Right atrium auricular region (tissue), 2 donors: ENCODE results near the gene PGF. TPM values are rescaled to one million over a fixed set of nuclear protein-coding genes. Genes with fewer than 3 reads are reported as not detected.

Experiments
- DNase-seq: peaks from one replicate; pipeline ENCODE4 v3.0.0-alpha.2; 2019; ENCODE audit warnings: low spot score
- H3K27ac ChIP-seq, 2 donors: fragments of 200-600 bp; sonication (generic); 1 replicate in 1 of 2; 2 replicates in 1 of 2; pipeline ENCODE4 v1.5.1; 2016 to 2019
- H3K27me3 ChIP-seq, 2 donors: fragments of 200-600 bp; sonication (generic); one replicate each; pipeline versions ENCODE4 v1.5.1 to v1.6.0; 2017 to 2019
- H3K36me3 ChIP-seq: fragments of 200-600 bp; sonication (generic); one replicate; pipeline ENCODE4 v1.5.1; 2016
- H3K4me1 ChIP-seq, 2 donors: fragments of 200-600 bp; sonication (generic); one replicate each; pipeline versions ENCODE4 v1.5.1 to v1.6.0; 2017 to 2019
- H3K4me3 ChIP-seq, 2 donors: fragments of 200-600 bp; sonication (generic); 1 replicate in 1 of 2; 2 replicates in 1 of 2; pipeline ENCODE4 v1.5.1; 2017 to 2019; ENCODE audit warnings: mild to moderate bottlenecking in 1 of 2, moderate library complexity in 1 of 2
- H3K9me3 ChIP-seq, 2 donors: fragments of 200-600 bp; sonication (generic); one replicate each; pipeline ENCODE4 v1.5.1; 2019
- CTCF ChIP-seq, 2 donors: fragments of 200-600 bp; sonication (generic); IDR thresholded peaks; one replicate each; pipeline ENCODE4 v1.5.1; 2019; ENCODE audit warnings: antibody characterized with exemption in 2 of 2
- total RNA-seq, 2 donors: library from RNA; depleted of rRNA; stranded (reverse); fragments of >200 nt; gene quantifications; one replicate each; pipeline ENCODE4 v1.1.0, GENCODE V29; 2016

Gene PGF
- total RNA-seq, 2 donors from 2014 or later, result 3.3 to 7.0 TPM

GRCh38 chr14:74952697-74953484 is 2.5 kb downstream of the PGF start:
- Histone ChIP-seq H3K36me3 (no peaks in the 10 kb centered on the region), H3K4me1 (peaks cover 0 to 29% of the 10 kb centered on the region in 2 donors), H3K27ac (no peak overlapping the region), H3K27me3 (no peaks in the 10 kb centered on the region), H3K4me3 (peak overlapping the region in 1 of 2 donors; percentile 62), H3K9me3 (no peaks in the 10 kb centered on the region)
- no peak for TF ChIP-seq CTCF (IDR thresholded peaks at IDR 0.05)
- no peak for DNase-seq

- Histone ChIP-seq H3K36me3 (no peaks in the 10 kb centered on the region), H3K9me3 (no peaks in the 10 kb centered on the region), H3K27ac (no peak overlapping the region), H3K4me1 (peaks cover 0 to 29% of the 10 kb centered on the region in 2 donors), H3K27me3 (no peaks in the 10 kb centered on the region), H3K4me3 (no peak overlapping the region)
- DNase-seq, result no peak
- TF ChIP-seq CTCF (IDR thresholded peaks at IDR 0.05), result no peak
These were observed 3.2 kb downstream of the PGF start for GRCh38 chr14:74952180-74952665.

GRCh38 chr14:74951443-74952179 is 3.8 kb downstream of the PGF start:
- Histone ChIP-seq H3K9me3 (no peaks in the 10 kb centered on the region), H3K36me3 (no peaks in the 10 kb centered on the region), H3K27me3 (no peaks in the 10 kb centered on the region), H3K4me1 (peaks cover 0 to 34% of the 10 kb centered on the region in 2 donors), H3K27ac (no peak overlapping the region), H3K4me3 (no peak overlapping the region)
- no peak for DNase-seq
- TF ChIP-seq CTCF (IDR thresholded peaks at IDR 0.05), result no peak

- H3K36me3 ChIP-seq, result no peaks in the 10 kb centered on the region
- TF ChIP-seq CTCF (IDR thresholded peaks at IDR 0.05), result no peak
- no peak overlapping the region for H3K4me3 ChIP-seq
- no peak overlapping the region for H3K27ac ChIP-seq
- no peak for DNase-seq
- peaks cover 0 to 41% of the 10 kb centered on the region in 2 donors for H3K4me1 ChIP-seq
- no peaks in the 10 kb centered on the region for H3K9me3 ChIP-seq
- H3K27me3 ChIP-seq, result no peaks in the 10 kb centered on the region
These were observed 4.5 kb downstream of the PGF start for GRCh38 chr14:74950795-74951442.

- Histone ChIP-seq H3K36me3 (no peaks in the 10 kb centered on the region), H3K4me3 (no peak overlapping the region), H3K4me1 (peaks cover 0 to 37% of the 10 kb centered on the region in 2 donors), H3K27ac (no peak overlapping the region), H3K27me3 (no peaks in the 10 kb centered on the region), H3K9me3 (no peaks in the 10 kb centered on the region)
- no peak for DNase-seq
- TF ChIP-seq CTCF (IDR thresholded peaks at IDR 0.05), result no peak
These were observed 5.4 kb downstream of the PGF start for GRCh38 chr14:74949859-74950573.
